Stimulated activated CD8-positive, alpha-beta memory T cell treated with anti-CD3 and anti-CD28 coated beads, Interleukin-4, amount 100 ng/mL, for 1 hour (primary cell): Measurements from ENCODE around the gene NKD2.

Experiments
- DNase-seq, 2 donors: peaks; one replicate each; pipeline ENCODE4 v3.0.0-alpha.2; 2020; ENCODE audit warnings: low read depth in 2 of 2, low spot score in 1 of 2

The NKD2 gene

DNA sequence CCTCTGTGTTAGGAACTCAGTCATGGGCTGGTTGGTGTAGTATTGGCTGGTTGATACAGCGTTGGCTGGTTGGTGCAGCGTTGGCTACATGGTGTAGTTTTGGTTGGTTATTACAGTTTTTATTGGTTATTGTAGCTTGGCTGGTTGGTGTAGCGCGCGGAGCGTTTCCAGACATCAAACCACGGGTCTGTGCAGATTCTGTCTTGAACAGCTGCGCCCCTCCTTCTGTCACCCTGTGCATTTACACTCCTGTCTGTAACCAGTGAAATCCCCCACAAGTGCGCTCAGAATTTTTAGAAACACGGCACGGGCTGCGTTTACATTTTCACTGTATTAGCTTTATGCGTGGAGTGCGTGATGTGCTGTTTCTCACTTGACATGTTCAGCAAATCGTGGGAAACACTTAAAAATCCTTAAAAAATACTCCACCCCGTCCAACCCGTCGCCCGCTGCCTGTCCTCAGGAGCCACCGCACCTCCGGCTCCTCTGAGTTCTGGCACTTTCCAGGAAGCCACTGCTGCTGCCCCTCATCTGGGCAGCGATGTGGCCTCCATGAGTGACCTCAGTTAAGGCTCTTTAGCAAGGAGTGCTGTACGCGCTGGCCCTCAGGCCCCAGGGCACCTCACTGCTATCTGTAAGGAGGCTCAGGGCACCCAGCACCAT lies 20.8 kb downstream of the NKD2 start:
- DNase-seq = no peak

DNA sequence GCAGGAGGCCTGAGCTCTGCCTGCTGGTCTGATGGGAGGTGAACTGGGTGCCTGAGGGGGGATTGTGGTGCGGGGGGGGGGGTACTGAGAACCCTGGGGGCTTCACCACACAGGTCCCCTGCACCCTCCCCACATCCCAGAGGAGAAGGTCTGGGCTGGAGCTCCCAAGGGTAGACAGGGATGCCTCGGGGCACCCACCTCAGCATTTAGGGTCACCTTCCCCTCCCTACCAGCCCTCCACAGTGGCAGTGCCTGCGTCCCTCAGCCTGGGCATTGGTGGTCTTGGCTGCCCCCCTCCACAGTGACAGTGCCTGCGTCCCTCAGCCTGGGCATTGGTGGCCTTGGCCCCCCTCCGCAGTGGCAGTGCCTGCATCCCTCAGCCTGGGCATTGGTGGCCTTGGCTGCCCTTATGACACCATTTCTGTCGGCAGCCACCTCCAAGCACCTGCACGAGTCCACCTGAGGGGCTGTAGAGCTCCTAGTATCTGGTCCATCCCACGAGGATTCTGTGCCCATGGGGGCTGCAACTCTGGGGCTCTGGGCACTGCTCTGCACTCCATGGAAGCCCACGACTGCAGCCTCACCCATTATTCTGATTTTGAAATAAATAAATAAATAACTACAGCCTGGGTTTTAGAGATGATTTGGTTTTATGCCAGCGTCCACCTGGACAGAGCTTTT lies 21.5 kb downstream of the NKD2 start:
- no peak for DNase-seq

DNA sequence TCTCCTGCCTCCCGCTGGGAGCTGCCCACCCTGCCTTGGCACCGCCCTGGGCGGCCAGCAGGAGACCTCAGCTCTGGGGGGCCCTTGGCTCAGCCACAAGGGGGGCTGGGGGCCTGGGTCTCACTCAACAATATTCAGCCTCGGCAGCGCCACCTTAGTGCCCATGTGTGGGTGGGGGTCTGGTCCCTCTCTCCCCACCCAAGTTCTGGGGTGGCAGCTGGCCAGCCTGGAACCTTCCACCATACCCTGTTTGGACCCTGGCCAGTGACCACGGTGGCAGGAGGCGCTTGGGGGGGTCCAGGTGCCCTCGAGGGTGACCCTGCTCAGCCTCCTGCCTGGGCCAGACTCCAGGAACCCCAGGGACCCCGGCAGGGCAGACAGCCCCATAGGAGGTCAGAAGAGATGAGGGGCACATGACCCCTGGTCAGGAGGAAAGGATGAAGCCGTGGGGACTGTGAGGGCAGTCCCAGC lies 22.2 kb downstream of the NKD2 start:
- no peak for DNase-seq

DNA sequence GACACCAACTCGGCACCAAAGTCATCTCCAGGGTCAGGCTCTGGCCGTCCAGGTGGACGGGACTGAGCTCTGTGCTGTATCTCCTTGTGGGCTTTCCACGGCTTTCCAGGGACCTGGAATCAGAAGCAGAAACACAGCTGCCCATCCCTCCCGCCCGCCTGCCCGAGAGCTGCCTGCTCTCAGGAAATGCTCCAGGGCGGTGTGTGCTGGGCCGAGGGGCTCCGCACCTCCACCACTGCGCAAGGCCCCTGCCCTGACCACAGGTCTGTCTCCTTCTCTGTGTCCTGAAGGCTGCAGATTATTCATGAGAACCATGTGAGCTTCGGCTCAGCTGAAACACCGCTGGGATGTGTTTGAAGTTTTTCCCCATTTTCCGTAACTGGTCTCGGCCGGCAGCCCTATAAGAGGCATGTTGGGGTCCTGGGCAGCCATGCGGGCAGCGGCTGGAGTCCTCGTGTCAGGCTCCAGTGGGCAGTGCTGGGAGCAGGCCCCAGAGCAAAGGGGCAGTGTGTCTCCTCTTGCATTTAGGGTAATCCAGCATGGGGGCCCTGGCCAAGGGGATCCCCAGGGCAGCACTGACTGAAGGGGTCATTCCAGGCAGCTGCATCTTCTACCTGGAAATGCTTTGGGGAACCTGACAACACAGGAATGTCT lies 22.8 kb downstream of the NKD2 start:
- no peak for DNase-seq

DNA sequence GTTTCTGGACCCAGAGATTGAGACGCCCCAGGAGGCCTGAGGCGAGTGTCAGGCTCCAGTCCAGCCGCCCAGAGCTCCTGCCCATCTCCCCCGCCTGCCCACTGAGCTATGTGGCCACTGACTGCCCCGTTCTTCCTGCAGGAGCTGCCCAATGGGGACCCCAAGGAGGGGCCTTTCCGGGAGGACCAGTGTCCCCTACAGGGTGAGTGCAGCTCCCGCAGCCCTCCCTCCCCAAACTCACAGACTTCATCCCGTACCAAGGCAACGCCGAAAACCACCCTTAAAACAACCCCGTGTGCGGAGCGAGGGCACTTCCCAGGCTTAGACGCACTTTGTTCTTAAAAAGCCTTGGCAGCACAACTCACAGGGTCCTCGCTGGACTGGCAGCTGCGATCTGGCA lies 23.4 kb downstream of the NKD2 start:
- no peak for DNase-seq

DNA sequence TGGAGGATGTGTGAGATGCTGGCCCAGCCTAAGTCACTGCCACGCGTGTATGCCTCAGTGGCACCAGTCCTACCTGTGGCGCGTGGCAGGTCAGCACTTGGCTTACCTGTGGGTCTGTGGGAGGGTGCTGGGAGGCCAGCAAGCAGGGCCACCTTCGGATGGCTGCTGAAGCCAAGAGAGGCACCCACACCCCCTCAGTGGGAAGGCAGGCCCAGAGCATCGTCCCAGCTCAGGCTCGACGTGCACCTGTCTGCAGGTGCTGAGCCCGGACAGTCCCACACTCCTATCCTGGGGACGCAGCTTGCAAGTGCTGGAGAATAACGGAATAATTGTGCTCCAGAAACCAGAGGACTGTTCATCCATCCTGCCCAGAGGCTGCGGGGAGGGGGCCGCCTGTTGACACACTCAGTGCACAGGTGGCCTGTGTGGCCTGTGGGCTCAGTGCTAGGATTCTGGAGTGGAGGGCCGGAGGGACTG lies 24.0 kb downstream of the NKD2 start:
- no peak for DNase-seq

DNA sequence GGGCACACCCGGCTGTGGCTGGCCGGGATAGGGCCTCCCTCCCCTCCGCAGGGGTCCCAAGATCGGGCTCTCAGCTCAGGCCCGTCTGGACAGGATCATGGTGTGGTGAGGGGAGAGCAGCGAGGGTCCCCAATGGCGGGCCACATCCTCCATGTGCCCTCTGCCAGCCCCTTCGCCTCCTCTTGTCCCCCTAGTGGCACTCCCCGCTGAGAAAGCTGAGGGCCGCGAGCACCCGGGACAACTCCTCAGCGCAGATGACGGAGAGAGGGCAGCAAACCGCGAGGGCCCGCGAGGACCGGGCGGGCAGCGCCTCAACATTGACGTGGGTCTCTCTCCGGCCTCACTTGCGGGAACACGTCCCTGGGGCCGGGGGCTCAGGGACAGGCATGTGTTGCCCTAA lies 24.6 kb downstream of the NKD2 start:
- DNase-seq = no peak

DNA sequence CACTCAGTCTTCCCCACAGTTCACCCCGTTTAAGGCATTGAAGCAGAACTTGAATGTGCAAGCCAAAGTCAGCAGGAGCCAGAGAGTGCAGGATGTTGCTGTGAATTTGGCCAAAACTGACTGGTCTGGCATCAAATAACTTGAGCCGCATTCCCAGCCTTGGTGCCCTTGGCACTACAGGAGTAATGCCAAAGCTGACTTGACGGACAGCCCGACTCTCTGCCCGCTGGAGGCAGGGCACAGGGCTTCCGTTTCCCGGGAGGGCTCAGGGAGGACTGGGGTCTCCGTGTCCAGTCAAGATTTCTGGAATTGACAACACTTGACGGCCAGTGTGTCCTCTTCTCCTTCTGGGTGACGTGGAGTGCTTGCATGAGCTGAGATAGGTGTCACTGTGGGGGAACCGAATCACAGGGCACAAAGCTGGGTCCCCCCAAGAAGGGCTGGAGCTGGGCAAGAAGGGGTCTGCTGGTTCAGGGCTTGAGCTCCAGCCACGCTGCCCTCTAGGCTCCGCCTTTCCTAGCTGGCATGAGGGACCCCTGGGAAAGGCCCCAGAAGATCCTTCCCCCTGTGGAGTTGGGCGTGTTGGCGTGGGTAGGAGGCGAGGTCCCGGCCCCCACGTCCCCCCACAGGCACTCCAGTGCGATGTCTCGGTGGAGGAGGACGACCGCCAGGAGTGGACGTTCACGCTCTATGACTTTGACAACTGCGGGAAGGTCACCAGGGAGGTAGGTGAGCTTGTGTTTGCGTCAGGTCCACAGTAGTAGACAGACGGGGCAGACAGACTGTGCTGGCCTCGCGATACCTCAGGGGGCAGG lies 25.2 kb downstream of the NKD2 start:
- no peak for DNase-seq

DNA sequence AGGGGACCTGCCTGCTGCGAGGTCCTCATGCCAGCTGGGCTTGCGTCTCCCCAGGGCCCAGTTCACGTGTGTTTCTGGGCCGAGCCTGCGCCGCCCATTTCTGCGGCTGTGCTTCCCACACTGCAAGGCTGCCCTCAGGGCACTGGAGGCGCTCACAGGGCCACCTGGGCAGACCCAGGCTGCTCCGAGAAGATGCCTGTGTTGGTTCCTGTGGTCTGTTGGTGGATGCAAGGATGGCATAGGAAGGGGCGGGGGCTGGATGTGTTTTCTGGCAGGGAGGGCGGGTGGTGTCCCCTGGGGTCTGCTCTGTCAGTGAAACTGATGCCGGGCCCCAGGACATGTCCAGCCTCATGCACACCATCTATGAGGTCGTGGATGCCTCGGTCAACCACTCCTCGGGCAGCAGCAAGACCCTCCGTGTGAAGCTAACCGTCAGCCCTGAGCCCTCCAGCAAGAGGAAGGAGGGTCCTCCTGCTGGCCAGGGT lies 25.9 kb downstream of the NKD2 start:
- DNase-seq = no peak

DNA sequence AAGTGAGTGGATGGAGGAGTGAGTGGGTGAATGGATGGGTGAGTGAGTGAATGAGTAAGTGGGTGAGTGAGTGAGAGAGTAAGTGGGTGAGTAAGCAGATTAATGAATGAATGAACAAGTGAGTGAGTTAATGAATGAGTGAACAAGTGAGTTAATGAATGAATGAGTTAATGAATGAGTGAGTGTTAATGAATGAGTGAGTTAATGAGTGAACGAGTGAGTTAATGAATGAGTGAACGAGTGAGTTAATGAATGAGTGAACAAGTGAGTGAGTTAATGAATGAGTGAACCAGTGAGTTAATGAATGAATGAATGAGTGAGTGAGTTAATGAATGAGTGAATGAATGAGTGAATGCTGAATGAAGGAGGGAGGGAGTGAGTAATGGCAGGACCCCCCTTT lies 26.4 kb downstream of the NKD2 start:
- no peak for DNase-seq

DNA sequence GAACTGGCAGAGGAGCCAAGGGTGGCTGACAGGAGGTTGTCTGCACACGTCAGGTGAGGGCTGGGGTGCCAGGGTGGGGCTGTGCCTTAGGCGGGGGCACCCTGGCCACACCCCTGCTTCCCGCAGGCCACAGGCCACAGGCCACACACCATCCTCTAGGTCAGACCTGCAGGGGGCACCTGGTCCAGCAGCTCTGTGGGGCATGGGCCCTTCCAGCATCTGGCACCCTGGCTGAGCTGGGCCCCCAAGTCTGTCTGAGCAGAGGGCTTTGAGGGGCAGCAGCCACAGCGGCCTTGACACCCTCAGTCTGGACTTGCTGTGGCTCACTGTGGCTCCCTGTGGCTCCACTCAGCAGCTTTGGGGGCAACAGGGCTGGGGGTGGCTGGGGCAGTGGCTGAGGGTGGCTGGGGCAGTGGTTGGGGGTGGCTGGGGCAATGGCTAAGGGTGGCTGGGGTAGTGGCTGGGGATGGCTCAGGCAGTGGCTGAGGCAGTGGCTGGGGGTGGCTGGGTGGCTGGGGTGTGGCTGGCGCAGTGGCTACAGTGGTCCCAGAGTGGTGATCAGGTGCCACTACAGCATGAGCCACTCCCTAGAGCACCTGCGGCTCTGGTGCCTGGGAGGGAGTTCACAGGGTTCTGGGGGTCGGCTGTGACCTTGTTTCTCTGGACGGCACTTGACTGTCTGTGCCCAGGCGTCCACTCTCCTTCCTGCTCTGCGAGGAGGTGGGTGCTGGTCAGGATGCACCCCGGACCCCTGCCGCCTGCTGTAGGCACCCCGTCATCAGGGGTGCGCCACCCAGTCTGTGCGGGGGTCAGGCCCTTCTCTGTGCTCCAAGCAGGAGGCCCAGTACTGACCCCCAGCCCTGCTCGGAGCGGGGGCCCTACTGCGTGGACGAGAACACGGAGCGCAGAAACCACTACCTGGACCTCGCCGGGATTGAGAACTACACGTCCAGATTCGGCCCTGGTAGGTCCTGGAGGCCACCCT lies 27.1 kb downstream of the NKD2 start:
- no peak for DNase-seq

DNA sequence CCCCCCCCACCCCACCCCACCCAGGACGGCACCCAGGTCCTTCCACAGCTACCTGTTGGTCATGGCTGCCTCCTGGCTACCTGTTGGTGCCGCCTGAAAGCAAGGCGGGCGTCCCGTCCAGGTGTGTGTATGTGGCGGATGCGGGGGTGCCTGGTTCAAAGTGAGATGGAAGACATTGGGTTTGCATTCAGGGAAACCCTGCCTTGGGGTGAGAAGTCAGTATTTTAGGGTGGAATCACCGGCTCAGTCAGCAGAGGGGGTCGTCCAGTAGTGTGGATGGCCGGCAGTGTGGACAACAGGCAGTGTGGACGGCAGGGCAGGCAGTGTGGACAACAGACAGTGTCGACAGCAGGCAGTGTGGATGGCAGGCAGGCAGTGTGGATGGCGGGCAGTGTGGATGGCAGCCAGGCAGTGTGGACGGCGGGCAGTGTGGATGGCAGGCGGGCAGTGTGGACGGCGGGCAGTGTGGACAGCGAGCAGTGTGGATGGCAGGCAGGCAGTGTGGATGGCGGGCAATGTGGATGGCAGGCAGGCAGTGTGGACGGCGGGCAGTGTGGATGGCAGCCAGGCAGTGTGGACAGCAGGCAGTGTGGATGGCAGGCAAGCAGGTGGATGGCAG lies 28.0 kb downstream of the NKD2 start:
- no peak for DNase-seq

DNA sequence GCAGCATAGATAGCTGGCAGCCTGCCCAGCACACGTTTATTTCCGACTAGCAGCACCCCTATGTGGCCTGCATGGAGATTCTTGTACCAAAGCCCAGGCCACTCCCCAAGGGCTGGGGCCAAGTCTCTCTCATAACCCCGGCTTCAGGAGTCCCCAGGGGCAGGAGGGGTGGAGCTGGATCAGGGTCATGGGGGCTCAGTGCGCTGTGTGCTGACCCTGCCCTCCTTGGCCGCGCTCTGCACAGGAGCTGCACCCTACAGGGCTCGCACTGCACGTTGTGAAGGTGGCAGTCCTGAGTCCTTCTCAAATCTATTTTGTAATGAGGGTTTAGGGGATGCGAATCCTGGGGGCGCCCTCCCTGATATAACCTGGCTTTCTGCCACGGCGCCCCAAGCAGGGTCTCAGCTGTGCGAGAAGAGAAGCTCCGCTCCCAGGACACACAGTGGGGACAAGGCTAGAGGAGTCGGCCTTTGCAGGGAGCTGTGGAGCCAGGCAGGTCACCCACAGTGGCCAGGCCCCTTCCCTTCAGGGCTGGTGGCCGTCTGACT lies 28.6 kb downstream of the NKD2 start:
- no peak for DNase-seq

DNA sequence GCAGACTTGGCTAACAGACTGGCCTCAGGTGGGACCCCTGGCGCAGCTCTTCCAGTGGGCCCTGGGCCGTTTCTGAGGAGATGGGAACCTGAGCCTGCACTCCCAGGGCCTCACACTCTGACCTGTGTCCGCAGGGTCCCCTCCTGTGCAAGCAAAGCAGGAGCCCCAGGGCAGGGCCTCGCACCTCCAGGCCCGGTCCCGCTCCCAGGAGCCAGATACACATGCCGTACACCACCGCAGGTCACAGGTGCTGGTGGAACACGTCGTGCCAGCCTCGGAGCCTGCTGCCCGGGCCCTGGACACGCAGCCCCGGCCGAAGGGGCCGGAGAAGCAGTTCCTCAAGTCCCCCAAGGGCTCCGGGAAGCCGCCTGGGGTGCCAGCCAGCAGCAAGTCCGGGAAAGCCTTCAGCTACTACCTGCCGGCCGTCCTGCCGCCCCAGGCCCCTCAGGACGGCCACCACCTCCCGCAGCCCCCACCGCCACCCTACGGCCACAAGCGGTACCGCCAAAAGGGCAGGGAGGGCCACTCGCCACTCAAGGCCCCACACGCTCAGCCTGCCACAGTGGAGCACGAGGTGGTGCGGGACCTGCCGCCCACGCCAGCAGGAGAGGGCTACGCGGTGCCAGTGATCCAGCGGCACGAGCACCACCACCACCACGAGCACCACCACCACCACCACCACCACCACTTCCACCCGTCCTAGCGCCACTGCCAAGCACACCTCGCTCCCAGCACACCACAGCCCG lies 29.2 kb downstream of the NKD2 start:
- no peak for DNase-seq

DNA sequence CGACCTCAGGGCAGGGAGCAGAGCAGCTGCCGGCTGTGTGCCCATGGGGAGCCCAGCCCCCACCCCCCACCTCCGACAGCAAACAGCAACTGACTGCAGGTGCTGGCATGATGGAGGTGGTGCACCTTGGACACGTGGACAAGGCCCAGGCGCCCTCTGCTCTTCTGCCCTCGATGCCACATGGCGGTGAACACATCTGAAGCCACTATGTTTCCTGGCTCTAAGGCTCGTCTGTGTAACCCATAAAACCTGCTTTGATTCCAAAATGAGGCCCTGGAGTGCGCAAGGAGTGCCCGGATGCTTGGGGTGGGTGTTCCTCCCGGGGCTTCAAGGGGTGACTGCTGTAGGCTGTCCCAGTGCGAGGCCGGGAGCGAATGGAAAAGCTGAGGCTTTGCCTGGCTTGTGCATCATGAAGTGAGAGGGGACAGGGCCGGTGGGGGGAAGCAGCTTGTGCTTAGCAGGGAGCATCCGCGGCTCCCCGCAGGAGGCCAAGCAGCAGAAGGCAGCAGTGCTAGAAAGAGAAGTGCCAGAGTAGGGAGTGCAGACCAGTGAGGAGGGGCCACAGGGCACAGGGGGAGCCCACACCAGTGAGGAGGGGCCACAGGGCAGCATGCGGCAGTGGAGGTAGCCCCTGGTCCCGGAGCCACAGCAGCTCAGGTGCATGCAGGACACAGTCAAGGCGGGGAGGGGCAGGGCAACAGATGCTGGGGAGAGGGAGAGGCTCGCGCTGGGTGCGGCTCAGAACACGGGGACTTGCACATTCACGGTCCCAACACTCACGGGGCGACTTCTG lies 30.0 kb downstream of the NKD2 start:
- DNase-seq = no peak

DNA sequence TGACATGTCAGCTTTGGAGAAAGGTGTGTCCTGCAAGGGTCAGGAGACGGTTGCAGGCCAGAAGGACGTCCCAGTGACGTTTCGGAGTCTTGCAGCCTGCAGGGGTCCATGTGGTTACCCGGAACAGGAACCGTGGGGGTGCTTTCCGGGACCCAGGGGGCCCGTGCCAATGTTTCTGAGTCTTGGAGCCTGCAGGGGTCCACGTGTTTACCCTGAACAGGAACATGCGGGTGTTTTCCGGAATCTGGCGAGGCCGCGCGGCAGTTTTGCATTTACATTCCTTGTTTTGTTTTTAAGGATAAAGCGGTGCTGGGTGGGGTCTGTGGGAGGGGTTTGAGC lies 30.6 kb downstream of the NKD2 start:
- DNase-seq = no peak

DNA sequence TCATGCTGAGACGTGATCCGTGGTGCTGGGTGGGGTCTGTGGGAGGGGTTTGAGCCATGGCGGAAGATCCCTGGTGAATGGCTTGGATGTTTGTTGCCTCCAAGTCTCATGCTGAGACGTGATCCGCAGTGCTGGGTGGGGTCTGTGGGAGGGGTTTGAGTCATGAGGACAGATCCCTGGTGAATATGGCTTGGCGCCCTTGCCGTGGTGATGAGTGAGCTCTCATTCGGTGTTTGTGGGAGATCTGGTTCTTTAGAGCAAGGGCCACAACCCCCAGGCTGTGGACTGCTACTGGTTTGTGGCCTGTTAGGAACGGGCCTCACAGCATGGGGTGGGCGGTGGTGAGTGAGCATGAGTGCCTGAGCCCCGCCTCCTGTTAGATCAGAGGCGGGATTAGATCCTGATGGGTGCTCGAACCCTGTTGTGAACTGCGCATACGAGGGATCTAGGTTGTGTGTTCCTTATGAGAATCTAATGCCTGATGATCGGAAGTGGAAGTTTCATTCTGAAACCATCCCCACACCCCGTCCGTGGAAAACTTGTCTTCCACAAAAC lies 31.2 kb downstream of the NKD2 start:
- no peak for DNase-seq

DNA sequence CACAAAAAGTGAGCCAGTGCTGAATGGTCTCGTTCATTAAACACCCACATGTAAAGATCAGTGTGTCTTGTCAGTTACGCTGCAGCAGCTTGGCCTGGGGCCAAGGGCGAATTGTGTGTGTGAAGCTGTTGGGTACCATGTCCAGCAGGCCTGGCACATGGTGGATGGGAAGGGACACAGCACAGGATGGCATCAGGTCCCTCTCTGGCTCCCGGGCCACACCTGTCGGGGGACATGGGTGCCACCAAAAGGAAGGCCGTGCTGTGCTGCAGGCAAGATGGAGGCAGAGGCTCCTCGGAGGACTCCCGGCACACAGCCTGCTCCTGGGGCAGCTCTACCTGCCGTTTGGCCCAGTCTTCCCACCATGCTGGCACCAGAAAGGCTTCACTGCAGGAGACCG lies 32.0 kb downstream of the NKD2 start:
- DNase-seq = no peak
